ENCODE data around the gene HBA2. TPM values are rescaled to one million over a fixed set of nuclear protein-coding genes. Genes with fewer than 3 reads are reported as not detected.
"Not testable (repeated sequence)": the region's sequence is repeated elsewhere in the genome, so short reads cannot be mapped to it uniquely, and the experiment has no call there.

HBA2 gene
- total RNA-seq, 1 experiment from 2014 or later = not detected

GRCh38 chr16:164827-165538, 7.7 kb upstream of the HBA2 start:
- DNase-seq = no peak
- H3K27ac ChIP-seq = no peak overlapping the region
- H3K27me3 ChIP-seq = no peaks in the 10 kb centered on the region
- H3K4me3 ChIP-seq = no peak overlapping the region
- no peaks in the 10 kb centered on the region for H3K9me3 ChIP-seq (replicated peaks)
- H3K36me3 ChIP-seq = no peaks in the 10 kb centered on the region
- no peaks in the 10 kb centered on the region for H3K4me1 ChIP-seq

GRCh38 chr16:165539-166374, 6.9 kb upstream of the HBA2 start, which contains the start of gene HBM:
Gene HBM (plus strand): TSS chr16:165978. CDS start chr16:165998, 20 bp downstream.
- DNase-seq = no peak

DNA sequence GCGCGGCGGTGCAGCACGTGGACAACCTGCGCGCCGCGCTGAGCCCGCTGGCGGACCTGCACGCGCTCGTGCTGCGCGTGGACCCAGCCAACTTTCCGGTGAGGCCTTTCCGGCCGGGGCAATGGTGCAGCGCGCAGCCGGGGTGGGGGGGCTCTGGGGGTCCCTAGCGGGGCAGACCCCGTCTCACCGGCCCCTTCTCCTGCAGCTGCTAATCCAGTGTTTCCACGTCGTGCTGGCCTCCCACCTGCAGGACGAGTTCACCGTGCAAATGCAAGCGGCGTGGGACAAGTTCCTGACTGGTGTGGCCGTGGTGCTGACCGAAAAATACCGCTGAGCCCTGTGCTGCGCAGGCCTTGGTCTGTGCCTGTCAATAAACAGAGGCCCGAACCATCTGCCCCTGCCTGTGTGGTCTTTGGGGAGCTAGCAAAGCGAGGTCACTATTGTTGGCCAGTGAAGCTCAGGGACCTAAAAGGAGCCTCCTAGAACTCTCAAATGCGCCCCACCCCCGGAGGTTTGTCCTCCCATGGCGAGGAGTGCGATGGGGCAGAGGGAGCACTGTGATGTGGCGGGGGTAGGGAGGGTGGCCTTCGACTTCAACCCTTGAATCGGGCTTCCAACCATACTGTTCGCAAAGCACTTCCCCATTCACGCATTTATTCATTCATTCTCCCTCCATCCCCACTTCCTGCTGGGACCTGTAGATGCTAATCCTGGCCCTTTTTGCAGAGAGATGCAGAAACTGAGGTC, 6.1 kb upstream of the HBA2 start:
- Histone ChIP-seq H3K4me3 (no peak overlapping the region), H3K27ac (no peak overlapping the region), H3K36me3 (no peaks in the 10 kb centered on the region), H3K27me3 (no peaks in the 10 kb centered on the region), H3K9me3 (replicated peaks) (no peaks in the 10 kb centered on the region), H3K4me1 (no peaks in the 10 kb centered on the region)
- no peak for DNase-seq

More at GRCh38 chr16:165539-166374, 6.9 kb upstream of the HBA2 start, which contains the start of gene HBM:
- no peak within 1 kb of the TSS for H3K4me3 ChIP-seq
- H3K9me3 ChIP-seq (replicated peaks) = no peaks in the 10 kb centered on the region
- no peaks in the 10 kb centered on the region for H3K4me1 ChIP-seq
- no peaks in the 10 kb centered on the region for H3K36me3 ChIP-seq
- H3K27ac ChIP-seq = no peak within 1 kb of the TSS
- H3K27me3 ChIP-seq = no peaks in the 10 kb centered on the region

DNA sequence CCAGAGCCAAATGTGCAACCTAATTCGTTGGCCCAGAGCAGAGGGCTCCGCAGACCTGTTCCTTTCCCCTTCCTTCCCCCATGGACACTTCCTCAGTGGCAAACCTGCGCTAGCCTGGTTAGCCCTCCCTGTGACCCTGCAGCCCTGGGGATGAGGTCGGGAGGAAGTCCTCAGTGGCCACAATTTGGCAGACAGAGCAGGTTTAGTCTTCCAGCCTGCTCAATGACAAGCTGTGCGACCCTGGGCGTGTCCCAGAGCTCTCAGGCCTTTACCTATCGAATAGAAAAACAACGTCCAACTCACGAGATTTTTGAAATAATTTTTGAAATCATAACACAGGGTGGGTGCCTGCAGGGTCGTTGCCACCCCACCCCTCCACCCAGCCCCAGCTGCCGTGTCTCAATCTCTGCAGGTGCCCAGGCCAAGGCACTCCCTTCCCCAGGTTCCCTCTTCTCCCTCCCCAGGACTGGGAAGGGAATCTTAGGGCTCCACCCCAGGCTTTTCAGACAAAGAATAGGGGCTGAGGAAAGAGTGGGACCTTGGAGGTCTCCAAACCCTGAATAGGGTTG, 5.5 kb upstream of the HBA2 start:
- Histone ChIP-seq H3K36me3 (no peaks in the 10 kb centered on the region), H3K4me1 (no peaks in the 10 kb centered on the region), H3K27me3 (no peaks in the 10 kb centered on the region), H3K4me3 (no peak overlapping the region), H3K27ac (no peak overlapping the region), H3K9me3 (replicated peaks) (no peaks in the 10 kb centered on the region)
- DNase-seq = no peak

- DNase-seq = no peak
- no peak overlapping the region for H3K27ac ChIP-seq
- H3K4me1 ChIP-seq = no peaks in the 10 kb centered on the region
- no peaks in the 10 kb centered on the region for H3K9me3 ChIP-seq (replicated peaks)
- no peaks in the 10 kb centered on the region for H3K27me3 ChIP-seq
- no peak overlapping the region for H3K4me3 ChIP-seq
- H3K36me3 ChIP-seq = no peaks in the 10 kb centered on the region
Observed at GRCh38 chr16:168424-168823, 4.3 kb upstream of the HBA2 start.

DNA sequence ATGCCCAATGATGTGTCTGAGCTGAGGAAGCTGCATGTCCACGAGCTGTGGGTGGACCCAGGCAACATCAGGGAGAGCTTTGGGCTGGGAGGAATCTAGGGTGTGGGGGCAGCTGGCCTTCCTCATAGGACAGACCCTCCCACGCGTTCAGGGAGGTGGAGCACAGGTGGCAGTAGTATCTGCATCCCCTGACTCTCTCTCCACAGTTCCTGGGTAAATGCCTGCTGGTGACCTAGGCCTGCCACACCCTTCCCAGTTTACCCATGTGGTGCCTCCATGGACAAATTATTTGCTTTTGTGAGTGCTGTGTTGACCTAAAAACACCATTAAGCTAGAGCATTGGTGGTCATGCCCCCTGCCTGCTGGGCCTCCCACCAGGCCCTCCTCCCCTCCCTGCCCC, 3.7 kb upstream of the HBA2 start:
- no peaks in the 10 kb centered on the region for H3K9me3 ChIP-seq (replicated peaks)
- H3K36me3 ChIP-seq = no peaks in the 10 kb centered on the region
- no peak for DNase-seq
- no peak overlapping the region for H3K27ac ChIP-seq
- no peaks in the 10 kb centered on the region for H3K4me1 ChIP-seq
- H3K27me3 ChIP-seq = no peaks in the 10 kb centered on the region
- no peak overlapping the region for H3K4me3 ChIP-seq

DNA sequence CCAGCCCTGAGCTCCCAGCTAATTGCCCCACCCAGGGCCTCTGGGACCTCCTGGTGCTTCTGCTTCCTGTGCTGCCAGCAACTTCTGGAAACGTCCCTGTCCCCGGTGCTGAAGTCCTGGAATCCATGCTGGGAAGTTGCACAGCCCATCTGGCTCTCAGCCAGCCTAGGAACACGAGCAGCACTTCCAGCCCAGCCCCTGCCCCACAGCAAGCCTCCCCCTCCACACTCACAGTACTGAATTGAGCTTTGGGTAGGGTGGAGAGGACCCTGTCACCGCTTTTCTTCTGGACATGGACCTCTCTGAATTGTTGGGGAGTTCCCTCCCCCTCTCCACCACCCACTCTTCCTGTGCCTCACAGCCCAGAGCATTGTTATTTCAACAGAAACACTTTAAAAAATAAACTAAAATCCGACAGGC, 2.6 kb upstream of the HBA2 start:
- not testable (repeated sequence) for H3K4me1 ChIP-seq; H3K9me3 ChIP-seq (replicated peaks); H3K27me3 ChIP-seq; H3K4me3 ChIP-seq; H3K27ac ChIP-seq; H3K36me3 ChIP-seq
- DNase-seq = peak; percentile 43 to 46

GRCh38 chr16:170788-171187, 1.9 kb upstream of the HBA2 start:
- no peaks in the 10 kb centered on the region for H3K36me3 ChIP-seq
- H3K9me3 ChIP-seq (replicated peaks) = no peaks in the 10 kb centered on the region
- no peaks in the 10 kb centered on the region for H3K4me1 ChIP-seq
- H3K27ac ChIP-seq = no peak overlapping the region
- H3K4me3 ChIP-seq = no peak overlapping the region
- no peak for DNase-seq
- no peaks in the 10 kb centered on the region for H3K27me3 ChIP-seq

GRCh38 chr16:173211-173854, 657 bp downstream of the HBA2 start:
- not testable (repeated sequence) for H3K27ac ChIP-seq; H3K4me1 ChIP-seq; H3K9me3 ChIP-seq (replicated peaks); DNase-seq; H3K4me3 ChIP-seq; H3K27me3 ChIP-seq; H3K36me3 ChIP-seq

DNA sequence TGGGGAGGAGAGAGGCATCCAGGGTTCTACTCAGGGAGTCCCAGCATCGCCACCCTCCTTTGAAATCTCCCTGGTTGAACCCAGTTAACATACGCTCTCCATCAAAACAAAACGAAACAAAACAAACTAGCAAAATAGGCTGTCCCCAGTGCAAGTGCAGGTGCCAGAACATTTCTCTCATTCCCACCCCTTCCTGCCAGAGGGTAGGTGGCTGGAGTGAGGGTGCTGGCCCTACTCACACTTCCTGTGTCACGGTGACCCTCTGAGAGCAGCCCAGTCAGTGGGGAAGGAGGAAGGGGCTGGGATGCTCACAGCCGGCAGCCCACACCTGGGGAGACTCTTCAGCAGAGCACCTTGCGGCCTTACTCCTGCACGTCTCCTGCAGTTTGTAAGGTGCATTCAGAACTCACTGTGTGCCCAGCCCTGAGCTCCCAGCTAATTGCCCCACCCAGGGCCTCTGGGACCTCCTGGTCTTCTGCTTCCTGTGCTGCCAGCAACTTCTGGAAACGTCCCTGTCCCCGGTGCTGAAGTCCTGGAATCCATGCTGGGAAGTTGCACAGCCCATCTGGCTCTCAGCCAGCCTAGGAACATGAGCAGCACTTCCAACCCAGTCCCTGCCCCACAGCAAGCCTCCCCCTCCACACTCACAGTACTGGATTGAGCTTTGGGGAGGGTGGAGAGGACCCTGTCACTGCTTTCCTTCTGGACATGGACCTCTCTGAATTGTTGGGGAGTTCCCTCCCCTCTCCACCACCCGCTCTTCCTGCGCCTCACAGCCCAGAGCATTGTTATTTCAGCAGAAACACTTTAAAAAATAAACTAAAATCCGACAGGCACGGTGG, 1.5 kb downstream of the HBA2 start:
- H3K27me3 ChIP-seq; H3K9me3 ChIP-seq (replicated peaks): not testable (repeated sequence)
- DNase-seq = peak; percentile 29 to 36

GRCh38 chr16:175011-175949, 2.6 kb downstream of the HBA2 start:
- H3K4me3 ChIP-seq = no peak overlapping the region
- H3K36me3 ChIP-seq = no peaks in the 10 kb centered on the region
- no peaks in the 10 kb centered on the region for H3K27me3 ChIP-seq
- no peak overlapping the region for H3K27ac ChIP-seq
- H3K9me3 ChIP-seq (replicated peaks) = no peaks in the 10 kb centered on the region
- no peaks in the 10 kb centered on the region for H3K4me1 ChIP-seq
- DNase-seq = no peak

More for the DNA sequence above, 1.5 kb downstream of the HBA2 start:
- not testable (repeated sequence) for H3K27ac ChIP-seq, H3K4me1 ChIP-seq, H3K4me3 ChIP-seq, H3K36me3 ChIP-seq

DNA sequence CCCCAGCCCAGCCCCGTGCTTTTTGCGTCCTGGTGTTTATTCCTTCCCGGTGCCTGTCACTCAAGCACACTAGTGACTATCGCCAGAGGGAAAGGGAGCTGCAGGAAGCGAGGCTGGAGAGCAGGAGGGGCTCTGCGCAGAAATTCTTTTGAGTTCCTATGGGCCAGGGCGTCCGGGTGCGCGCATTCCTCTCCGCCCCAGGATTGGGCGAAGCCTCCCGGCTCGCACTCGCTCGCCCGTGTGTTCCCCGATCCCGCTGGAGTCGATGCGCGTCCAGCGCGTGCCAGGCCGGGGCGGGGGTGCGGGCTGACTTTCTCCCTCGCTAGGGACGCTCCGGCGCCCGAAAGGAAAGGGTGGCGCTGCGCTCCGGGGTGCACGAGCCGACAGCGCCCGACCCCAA, 3.3 kb downstream of the HBA2 start:
- not testable (repeated sequence) for H3K36me3 ChIP-seq; H3K9me3 ChIP-seq (replicated peaks); H3K4me1 ChIP-seq; H3K27me3 ChIP-seq; H3K4me3 ChIP-seq; H3K27ac ChIP-seq; DNase-seq
